GM12873 (cell line): ENCODE results near the gene KRTAP12-2.

Experiments used
- TF ChIP-seq, protein P1 (sequence below): IDR thresholded peaks from 2 replicates; pipeline ENCODE4 v1.5.1; 2012; ENCODE audit warnings: low read depth, mild to moderate bottlenecking, moderate library complexity, low read length, control low read depth; ENCODE audit not compliant: insufficient read depth; ENCODE audit errors: missing control alignments

KRTAP12-2 gene

DNA sequence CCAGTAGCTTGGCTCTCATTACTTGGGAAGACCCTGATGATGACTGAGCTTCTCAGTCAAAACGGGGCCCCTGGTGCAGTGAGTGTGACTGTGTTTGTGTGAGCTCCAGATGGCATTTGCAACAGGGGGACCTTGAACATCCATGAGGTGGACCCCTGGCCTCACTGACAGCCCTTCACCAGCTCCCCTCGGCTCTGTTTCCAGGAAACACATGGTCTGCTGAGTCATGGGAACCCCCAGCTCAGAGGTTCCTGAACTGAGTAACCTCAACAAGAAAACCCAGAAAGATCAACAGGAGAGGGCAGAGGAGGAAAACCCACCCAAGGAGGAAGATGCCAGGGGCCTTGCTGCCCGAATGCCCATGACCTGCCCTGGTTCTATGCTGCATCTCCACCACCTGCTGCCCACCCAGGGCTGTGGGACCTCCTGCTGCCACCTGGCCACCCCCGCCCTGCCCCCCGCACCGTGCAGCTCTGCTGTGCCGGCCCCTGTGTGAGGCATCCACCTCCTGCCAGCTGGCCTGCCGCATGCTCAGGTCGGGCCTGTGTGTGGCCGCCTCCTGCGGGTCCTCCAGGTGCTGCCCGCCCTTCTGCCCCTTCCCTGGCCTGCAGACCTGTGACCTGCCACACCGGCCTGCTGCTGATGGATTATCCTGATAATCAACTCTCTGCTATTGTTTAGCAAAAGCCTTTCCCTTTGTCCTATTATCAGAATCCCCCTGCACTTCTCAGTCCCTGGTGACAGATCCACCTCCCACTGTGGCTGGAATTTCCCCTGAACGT is 19.5 kb upstream of the KRTAP12-2 start:
- TF ChIP-seq, protein P1, sequence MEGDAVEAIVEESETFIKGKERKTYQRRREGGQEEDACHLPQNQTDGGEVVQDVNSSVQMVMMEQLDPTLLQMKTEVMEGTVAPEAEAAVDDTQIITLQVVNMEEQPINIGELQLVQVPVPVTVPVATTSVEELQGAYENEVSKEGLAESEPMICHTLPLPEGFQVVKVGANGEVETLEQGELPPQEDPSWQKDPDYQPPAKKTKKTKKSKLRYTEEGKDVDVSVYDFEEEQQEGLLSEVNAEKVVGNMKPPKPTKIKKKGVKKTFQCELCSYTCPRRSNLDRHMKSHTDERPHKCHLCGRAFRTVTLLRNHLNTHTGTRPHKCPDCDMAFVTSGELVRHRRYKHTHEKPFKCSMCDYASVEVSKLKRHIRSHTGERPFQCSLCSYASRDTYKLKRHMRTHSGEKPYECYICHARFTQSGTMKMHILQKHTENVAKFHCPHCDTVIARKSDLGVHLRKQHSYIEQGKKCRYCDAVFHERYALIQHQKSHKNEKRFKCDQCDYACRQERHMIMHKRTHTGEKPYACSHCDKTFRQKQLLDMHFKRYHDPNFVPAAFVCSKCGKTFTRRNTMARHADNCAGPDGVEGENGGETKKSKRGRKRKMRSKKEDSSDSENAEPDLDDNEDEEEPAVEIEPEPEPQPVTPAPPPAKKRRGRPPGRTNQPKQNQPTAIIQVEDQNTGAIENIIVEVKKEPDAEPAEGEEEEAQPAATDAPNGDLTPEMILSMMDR, result no peak

DNA sequence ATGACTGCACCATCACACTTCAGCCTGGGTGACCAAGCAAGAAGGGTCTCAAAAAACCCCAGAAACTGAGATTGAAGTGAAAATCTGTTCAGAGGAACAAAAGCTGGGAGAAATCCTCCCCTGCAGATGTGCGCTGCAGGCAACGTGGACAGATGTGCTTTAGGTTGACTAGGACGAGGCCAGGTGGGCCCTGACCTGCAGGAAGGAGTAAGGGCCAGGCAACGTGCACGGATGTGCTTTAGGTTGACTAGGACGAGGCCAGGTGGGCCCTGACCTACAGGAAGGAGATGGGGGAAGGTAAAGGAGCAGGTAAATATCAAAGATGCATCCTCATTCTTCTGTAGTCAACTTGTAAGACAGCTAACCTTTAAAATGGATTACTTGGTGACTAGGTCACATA is 17.8 kb upstream of the KRTAP12-2 start:
- TF ChIP-seq, protein P1, result no peak

DNA sequence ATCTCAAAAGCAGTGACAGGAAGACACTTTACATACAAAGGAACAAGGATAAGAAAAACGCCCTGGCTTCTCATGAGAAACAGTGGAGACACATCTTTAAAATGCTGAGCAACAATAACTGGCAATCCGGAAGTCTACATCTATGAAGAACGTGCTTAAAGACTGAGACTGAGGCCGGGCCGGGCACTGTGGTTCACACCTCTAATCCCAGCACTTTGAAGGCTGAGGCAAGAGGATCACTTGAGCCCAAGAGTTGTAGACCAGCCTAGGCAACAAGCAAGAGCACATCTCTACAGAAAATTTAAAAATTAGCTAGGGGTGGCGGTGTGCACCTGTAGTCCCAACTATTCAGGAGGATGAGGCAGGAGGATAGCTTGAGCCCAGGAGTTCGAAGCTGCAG is 17.4 kb upstream of the KRTAP12-2 start:
- TF ChIP-seq, protein P1, result no peak

DNA sequence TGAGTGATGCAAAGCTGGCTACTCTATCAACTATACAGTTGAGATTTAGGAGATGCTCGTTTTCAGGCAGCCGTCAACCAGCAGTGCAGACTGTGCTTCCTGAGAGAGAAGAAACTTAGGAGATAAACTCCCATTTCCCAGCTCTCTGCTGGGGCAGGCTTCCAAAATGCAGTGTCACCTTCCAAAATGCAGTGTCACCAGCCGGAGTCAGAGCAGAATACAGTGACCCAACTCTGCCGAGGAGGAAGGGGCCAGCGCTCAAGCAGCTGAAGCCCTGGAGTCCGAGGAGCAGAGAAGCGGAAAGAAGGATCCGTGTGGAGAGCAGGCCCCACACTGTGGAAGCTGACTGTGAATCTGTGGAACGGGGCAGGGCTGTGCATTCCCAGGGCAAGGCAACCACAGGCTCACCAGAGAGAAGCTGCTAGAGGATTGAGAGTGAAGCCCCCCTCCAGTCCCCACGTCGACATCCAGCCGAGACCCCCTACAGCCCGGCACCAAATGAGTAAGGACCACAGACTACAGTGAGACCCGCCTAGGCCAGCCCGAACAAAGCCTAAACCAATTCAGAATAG is 15.9 kb upstream of the KRTAP12-2 start:
- TF ChIP-seq, protein P1, result no peak

DNA sequence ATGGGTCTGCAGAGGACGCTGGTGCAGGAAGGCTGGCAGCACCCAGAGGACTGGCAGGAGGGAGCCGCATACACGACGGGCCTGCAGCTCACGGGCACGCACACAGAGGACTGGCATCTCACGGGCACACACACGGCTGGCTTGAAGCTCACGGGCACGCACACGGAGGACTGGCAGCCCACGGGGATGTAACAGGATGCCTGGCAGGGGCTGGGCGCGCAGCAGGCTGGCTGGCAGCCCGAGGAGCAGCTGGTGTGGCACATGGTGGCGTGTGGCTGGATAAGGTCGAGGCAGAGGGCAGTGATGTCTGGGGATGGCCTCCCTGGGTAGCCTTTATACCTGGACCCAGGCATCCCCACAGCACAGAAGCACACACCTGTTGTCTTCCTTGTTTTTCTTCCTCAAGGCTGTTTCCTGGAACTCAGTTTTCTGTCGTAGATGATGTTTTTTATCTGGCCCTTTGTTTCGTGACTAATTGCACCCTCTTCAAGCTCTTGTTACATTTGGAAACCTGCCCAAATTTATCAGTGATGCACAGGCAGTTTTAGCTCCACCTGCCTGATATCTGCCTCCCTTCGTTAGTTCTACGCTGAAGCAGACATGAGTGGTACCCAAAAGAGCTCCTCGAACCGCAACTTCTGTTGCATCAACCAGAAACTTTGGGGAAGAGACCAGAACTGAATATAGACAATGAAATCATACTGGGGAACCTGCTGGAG is 15.3 kb upstream of the KRTAP12-2 start, which contains the start of gene KRTAP12-1:
KRTAP12-1 (minus strand) TSS at position 303 of the 719 bp plus-strand sequence; CDS start at position 263, 40 bp downstream.
- TF ChIP-seq, protein P1, result no peak

DNA sequence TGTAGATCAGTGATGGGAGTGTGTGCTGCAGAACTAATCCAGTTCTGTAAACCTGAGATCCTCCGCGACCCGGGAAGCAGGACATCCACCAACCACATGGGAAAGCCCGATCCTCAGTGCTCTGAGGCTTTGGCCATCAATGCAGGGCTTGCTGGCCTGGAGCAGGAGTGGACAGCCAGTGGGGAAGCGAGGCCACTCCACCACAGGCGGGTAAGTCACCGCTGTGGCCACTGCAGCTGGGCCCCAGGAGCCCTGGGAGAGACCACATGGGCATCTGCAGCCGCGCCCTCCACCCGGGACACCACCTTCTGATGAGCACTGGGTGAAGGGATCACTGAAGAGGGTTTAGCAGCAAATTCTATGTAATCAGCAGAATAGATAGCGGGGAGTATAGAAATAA is 14.4 kb upstream of the KRTAP12-2 start:
- TF ChIP-seq, protein P1, result no peak

DNA sequence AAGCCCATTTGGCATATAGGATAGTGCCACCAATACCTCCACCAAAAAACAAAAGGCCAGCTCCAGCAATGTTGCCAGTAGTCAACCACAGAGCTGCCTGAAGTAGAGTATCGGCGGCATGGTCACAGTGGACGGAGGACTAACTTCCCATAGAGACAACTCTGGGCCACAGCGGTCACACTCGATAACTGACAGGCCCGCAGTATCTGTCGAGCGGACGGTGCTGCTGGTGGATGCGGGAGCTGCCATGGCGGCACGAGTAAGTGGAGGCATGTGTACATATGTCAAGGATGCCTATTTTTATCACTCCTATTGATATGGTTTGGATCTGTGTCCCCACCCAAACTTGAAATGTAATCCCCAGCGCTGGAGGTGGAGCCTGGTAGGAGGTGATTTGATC is 11.2 kb upstream of the KRTAP12-2 start:
- TF ChIP-seq, protein P1, result no peak
